ENCODE results near the gene CMBL. TPM values are rescaled to one million over a fixed set of nuclear protein-coding genes. Genes with fewer than 3 reads are reported as not detected.

CMBL gene
- total and polyA plus RNA-seq, 7 donors, result 8.1 to 261 (median 21.3) TPM

- no peak for DNase-seq
- intact Hi-C loops (cut with DNase I), result loop anchor here (10.0 kb wide), 1 partner anchor 510 kb away; the partner anchor contains the start of gene DAP
- 36 to 66% methylated on average over 2 of the region's 2 CpGs for WGBS, 2 donors
These were observed 53.0 kb downstream of the CMBL start for GRCh38 chr5:10254686-10255085.

GRCh38 chr5:10253390-10253789, 54.3 kb downstream of the CMBL start:
- Histone ChIP-seq H3K4me1 (peaks cover 0 to 28% (median 21%) of the 10 kb centered on the region in 4 donors), H3K4me3 (no peak overlapping the region), H3K27me3 (no peaks in the 10 kb centered on the region), H3K27ac (no peak overlapping the region), H3K9me3 (no peaks in the 10 kb centered on the region), H3K36me3 (peaks cover 5 to 52% (median 24%) of the 10 kb centered on the region in 4 donors)
- no peak for TF ChIP-seq EP300 (IDR thresholded peaks at IDR 0.05)
- TF ChIP-seq CTCF (IDR thresholded peaks at IDR 0.05), result no peak
- no peak for TF ChIP-seq POLR2A (IDR thresholded peaks at IDR 0.05)
- no peak for TF ChIP-seq POLR2AphosphoS5 (IDR thresholded peaks at IDR 0.05)
- no peak for DNase-seq
- WGBS, 2 donors, result 89 to 94% methylated on average over 3 of the region's 3 CpGs
- intact Hi-C loops (cut with DNase I), result loop anchor here (10.0 kb wide), 1 partner anchor 511 kb away; the partner anchor contains the start of gene DAP

More at GRCh38 chr5:10254686-10255085, 53.0 kb downstream of the CMBL start:
- H3K27me3 ChIP-seq, result no peaks in the 10 kb centered on the region
- H3K36me3 ChIP-seq, result peaks cover 18 to 64% (median 37%) of the 10 kb centered on the region in 4 donors
- H3K27ac ChIP-seq, result no peak overlapping the region
- no peaks in the 10 kb centered on the region for H3K9me3 ChIP-seq
- H3K4me3 ChIP-seq, result no peak overlapping the region
- H3K4me1 ChIP-seq, result peaks cover 0 to 20% (median 14%) of the 10 kb centered on the region in 4 donors
- TF ChIP-seq CTCF (IDR thresholded peaks at IDR 0.05), result no peak
- TF ChIP-seq POLR2AphosphoS5 (IDR thresholded peaks at IDR 0.05), result no peak
- TF ChIP-seq EP300 (IDR thresholded peaks at IDR 0.05), result no peak
- no peak for TF ChIP-seq POLR2A (IDR thresholded peaks at IDR 0.05)

- peaks cover 0 to 31% (median 23%) of the 10 kb centered on the region in 4 donors for H3K4me1 ChIP-seq
- no peaks in the 10 kb centered on the region for H3K27me3 ChIP-seq
- peak overlapping the region; percentile 73 to 93 (median 84) for H3K4me3 ChIP-seq
- no peak for DNase-seq
- H3K27ac ChIP-seq, result no peak overlapping the region
- WGBS, 2 donors, result 7 to 31% methylated on average over 7 of the region's 7 CpGs
- peaks cover 0 to 32% (median 8%) of the 10 kb centered on the region in 4 donors for H3K36me3 ChIP-seq
- intact Hi-C loops (cut with DNase I), result loop anchor here (10.0 kb wide), 1 partner anchor 513 kb away; the partner anchor contains the start of gene DAP
- TF ChIP-seq POLR2AphosphoS5 (IDR thresholded peaks at IDR 0.05) (no peak), POLR2A (IDR thresholded peaks at IDR 0.05) (no peak), EP300 (IDR thresholded peaks at IDR 0.05) (no peak), CTCF (IDR thresholded peaks at IDR 0.05) (no peak)
- no peaks in the 10 kb centered on the region for H3K9me3 ChIP-seq
These were observed 56.3 kb downstream of the CMBL start for GRCh38 chr5:10251405-10251804.

GRCh38 chr5:10250806-10251276, 56.9 kb downstream of the CMBL start:
- H3K27me3 ChIP-seq, result no peaks in the 10 kb centered on the region
- H3K4me3 ChIP-seq, result peak overlapping the region; percentile 73 to 93 (median 84)
- no peak for DNase-seq
- 1% methylated on average over 21 of the region's 21 CpGs for WGBS, 2 donors
- H3K9me3 ChIP-seq, result no peaks in the 10 kb centered on the region
- H3K27ac ChIP-seq, result peak overlapping the region; percentile 93 to 96 (median 94)
- H3K36me3 ChIP-seq, result peaks cover 0 to 26% (median 3%) of the 10 kb centered on the region in 4 donors
- TF ChIP-seq POLR2A (IDR thresholded peaks at IDR 0.05) (no peak), POLR2AphosphoS5 (IDR thresholded peaks at IDR 0.05) (no peak), CTCF (IDR thresholded peaks at IDR 0.05) (no peak), EP300 (IDR thresholded peaks at IDR 0.05) (no peak)
- H3K4me1 ChIP-seq, result peaks cover 0 to 31% (median 23%) of the 10 kb centered on the region in 4 donors
- intact Hi-C loops (cut with DNase I), result loop anchor here (10.0 kb wide), 1 partner anchor 514 kb away; the partner anchor contains the start of gene DAP
